NCI-H2107 treated with DMSO at 0.1 percent for 48 hours (cell line): ENCODE results near the gene CHRNB2.
"Not testable (repeated sequence)": the region's sequence is repeated elsewhere in the genome, so short reads cannot be mapped to it uniquely, and the experiment has no call there.

Experiments
- DNase-seq: peaks from one replicate; lab custom pipeline; 2025; ENCODE audit not compliant: unreplicated experiment; lab: John Stamatoyannopoulos, UW

Gene CHRNB2, protein sequence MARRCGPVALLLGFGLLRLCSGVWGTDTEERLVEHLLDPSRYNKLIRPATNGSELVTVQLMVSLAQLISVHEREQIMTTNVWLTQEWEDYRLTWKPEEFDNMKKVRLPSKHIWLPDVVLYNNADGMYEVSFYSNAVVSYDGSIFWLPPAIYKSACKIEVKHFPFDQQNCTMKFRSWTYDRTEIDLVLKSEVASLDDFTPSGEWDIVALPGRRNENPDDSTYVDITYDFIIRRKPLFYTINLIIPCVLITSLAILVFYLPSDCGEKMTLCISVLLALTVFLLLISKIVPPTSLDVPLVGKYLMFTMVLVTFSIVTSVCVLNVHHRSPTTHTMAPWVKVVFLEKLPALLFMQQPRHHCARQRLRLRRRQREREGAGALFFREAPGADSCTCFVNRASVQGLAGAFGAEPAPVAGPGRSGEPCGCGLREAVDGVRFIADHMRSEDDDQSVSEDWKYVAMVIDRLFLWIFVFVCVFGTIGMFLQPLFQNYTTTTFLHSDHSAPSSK

DNA sequence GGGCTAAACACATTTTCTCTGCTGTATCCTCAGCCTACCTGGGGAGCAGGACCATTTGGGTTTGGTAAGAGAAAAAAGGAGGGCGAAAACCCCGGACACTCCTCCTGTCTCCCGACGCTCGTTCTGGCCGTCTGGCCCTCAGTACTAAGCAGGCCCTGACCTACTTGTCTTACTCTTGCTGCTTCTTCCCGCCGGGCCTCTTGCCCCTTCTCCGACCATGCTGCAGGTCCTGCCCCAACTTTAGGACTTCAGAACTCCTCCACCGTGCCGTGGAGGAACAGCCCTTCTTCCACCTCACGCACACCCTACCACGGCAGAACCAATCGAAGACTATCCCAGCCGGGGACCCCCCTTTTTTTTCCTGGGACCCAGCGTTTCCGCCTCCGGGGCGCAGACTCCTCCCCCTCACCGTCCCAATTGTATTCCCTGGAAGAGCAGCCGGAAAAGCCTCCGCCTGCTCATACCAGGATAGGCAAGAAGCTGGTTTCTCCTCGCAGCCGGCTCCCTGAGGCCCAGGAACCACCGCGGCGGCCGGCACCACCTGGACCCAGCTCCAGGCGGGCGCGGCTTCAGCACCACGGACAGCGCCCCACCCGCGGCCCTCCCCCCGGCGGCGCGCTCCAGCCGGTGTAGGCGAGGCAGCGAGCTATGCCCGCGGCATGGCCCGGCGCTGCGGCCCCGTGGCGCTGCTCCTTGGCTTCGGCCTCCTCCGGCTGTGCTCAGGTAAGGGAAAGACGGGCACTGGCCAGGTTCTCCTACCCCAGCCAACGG, at the start of gene CHRNB2:
CHRNB2 (plus strand) TSS at position 393 of the 771 bp plus-strand sequence; CDS start at position 660, 267 bp downstream.
- peak; percentile 77 for DNase-seq

DNA sequence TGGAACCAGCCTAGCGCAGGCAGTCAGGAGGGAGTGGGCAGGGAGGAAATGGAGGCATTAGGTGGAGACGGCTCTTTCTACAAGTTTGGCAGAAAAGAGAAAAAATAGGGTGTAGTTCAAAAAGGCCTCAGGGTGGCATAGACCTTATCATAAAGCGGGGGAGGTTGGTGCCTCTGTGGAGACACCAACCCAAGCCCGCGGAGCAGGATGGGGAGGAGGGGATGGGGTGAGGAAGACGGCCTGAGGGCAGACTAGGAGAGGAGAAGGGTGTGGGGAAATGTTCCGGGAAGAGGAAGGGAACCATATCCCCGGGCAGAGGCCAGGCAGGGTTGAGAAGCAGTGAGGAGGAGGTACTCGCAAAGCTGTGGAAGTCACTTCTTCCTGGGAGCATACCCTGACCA, 48.0 kb upstream of the CHRNB2 start:
- no peak for DNase-seq

DNA sequence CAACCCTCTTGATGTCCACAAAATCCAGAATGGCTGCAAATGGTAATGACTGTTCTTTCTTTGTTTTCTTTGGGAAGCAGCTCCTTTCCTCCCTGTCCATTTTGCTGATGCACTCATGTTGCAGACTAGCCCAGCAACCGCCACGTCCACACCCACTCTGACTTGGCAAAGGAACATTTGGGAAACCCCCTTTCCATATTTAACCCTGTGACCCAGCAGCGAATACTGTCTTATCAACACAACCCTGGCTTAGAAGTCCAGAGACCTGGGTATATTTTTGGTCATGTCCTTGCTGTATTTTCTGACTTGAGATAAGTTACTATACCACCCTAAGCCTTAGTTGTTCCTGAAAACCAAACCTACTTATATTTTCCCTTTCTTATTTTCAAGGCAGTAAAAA, 47.2 kb upstream of the CHRNB2 start:
- no peak for DNase-seq

DNA sequence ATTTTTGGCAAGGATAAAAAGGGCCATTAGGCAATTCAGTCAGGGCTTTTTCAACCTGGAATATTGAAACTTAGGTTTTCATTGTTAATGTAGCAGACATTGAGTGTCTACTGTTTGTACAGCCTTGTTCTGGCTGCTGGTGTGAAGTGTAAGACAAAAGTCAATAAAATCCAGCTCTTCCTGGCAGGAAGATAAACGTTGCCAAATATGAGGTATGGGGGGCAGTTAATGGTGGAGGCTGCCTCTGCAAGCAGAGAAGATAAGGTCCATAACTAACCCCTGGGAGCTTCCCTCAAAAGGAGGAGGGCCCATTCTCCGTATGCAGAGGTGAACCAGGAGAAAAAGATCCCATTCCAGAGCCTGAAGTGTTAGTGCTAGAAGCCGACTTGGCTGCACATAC, 45.9 kb upstream of the CHRNB2 start:
- no peak for DNase-seq

DNA sequence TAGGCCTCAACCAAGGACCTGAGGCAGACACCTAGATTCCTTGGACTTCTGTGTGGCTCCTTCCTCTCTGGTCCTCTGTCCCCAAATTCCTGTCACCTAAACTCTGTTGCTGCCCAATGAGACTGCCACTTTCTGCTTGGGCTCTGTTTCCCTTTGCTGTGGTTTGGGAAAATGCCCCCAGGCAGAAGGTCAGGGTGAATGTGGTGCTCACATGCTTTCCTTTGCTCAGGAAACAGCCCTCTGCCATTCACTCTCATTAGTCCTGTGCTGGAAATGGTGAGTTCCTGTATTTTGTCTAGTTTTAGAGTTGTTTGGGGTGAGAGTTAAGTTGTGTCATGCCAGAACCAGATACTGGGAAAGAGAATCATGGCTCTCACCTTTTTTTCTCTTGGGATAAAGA, 42.7 kb upstream of the CHRNB2 start:
- no peak for DNase-seq

DNA sequence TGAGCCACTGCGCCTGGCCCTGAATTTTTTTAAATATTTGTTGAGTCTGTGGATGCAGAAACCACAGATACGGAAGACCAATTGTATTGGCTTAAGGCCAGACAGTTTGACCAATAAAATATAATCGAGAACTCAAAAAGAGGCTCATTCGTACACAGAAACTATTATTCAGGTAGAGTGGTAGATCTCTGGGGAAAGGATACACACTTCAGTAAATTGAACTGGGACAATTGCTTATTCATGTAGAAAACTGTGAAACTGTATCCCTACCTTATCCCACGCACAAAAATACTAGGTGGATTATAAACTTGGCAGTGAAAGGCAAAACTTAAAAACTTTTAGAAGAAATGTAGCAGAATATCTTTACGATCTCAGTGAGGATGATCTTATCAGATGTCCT, 40.4 kb upstream of the CHRNB2 start:
- DNase-seq: no peak

DNA sequence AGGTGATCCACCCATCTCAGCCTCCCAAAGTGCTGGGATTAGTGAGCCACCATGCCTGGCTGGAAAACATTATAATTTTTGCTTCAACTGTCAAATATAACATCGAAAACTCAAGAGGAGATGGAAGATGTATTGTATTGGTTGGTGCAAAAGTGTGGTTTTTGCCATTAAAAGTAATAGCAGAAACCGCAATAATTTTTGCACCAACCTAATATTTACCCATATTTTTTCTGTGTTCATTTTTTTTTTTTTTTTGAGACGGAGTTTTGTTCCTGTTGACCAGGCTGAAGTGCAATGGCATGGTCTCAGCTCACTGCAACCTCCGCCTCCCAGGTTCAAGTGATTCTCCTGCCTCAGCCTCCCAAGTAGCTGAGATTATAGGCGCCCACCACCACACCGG, 38.3 kb upstream of the CHRNB2 start:
- DNase-seq: no peak

DNA sequence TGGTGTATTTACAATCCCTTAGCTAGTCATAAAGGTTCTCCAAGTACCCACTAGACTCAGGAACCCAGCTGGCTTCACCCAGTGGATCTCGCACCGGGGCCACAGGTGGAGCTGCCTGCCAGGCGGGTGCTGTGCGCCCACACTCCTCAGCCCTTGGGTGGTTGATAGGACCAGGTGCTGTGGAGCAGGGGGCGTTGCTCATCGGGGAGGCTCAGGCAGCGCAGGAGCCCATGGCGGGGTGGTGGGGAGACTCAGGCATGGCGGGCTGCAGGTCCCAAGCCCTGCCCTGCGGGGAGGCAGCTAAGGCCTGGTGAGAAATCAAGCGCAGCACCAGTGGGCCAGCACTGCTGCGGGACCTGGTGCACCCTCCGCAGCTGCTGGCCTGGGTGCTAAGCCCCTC, 35.6 kb upstream of the CHRNB2 start:
- DNase-seq: not testable (repeated sequence)

DNA sequence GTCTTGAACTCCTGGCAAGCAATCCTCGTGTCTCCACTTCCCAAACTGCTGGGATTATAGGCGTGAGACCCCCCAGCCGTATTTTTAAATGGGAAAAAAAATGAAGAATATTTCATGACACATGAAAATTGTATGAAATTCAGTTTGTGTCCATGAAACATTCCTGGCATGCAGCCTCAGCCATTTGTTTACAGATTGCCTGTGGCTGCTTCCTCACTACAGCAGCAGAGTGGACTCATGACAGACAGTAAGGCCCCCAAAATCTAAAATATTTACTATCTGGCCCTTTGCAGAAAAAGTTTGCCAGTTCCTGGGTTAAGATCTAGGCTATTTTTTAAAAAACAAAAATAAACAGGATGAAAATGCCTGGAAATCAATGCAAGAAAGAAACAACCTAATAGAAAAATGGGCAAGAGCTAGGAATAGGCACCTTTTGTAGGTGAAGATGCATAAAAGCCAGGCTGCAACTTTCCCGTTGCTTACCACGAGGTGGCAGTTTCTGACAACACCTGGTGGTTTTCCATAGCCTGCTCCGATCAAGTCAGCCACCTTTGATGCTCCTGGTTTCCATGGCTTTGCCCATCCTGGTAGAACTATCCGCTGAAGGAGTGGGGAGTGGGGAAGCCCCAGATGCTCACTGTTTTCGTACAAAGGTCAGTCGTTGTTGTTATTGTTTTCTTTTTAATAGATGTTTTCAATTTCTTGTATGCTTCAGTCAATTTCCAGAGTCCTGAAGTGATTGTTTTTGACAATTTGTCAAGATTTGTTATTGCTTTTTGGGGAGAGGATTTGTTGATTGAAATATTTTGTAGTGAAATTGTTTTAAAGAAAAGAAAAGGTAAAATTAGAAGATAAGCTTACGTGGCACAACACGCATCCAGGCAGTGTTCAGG, 33.4 kb upstream of the CHRNB2 start:
- peak; percentile 56 for DNase-seq

DNA sequence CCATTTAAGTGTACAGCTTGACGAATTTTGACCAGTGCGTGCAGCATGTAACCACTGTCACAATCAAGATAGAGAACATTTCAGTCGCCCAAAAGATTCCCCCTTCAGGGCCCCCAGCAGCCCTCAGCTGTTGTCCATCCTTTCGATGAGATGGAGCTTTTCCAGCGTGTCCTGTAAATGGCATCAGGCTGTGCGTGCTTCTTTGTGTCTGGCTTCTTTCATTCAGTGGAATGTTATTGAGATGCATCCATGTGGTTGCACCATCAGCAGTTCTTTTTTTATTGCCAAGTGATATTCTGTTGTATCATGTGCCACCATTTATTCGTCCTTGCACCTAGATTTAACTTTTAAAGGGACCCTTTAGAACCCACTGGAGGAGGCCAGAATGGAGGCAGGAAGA, 31.0 kb upstream of the CHRNB2 start:
- DNase-seq: no peak

DNA sequence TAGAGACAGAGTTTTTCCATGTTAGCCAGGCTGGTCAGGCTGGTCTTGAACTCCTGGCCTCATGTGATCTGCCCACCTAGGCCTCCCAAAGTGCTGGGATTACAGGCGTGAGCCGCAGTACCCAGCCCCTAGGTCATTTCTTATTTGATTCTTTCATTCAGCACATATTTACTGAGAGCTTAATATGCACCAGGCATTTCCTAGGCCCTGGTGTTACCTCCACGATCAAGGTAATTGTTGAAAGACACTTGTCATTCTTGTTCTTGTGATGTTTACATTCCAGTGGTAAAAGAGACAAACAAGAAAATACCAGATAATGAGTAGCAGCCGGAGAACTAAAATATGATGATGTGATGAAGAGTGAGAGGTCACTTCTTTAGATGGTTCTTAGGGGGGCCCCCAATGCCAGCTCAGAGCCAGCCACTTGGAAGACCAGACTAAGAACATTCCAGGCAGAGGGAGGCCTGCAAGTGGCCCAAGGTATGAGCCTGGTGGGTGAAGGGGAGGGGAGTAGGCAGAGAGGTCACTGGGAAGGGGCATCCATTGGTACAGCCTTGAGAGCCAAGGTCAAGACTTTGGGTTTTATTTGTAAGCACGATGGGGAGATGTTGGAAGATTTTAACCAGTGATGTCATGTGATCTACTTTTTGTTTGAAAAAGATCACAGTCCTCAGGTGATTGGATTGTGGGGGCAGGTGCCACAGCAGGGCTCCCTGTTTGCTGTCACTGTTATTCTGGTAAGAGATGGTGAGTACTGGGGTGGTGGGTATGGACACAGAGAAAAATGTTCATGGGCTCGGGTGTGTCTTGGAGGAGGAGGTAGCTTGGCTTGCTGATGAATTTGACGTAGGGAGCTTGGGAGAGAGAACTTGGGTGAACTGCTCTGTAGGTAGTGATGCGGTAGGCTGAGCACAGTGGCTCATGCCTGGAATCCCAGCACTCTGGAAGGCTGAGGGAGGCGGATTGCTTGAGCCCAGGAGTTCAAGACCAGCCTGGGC, 27.8 kb upstream of the CHRNB2 start:
- no peak for DNase-seq

DNA sequence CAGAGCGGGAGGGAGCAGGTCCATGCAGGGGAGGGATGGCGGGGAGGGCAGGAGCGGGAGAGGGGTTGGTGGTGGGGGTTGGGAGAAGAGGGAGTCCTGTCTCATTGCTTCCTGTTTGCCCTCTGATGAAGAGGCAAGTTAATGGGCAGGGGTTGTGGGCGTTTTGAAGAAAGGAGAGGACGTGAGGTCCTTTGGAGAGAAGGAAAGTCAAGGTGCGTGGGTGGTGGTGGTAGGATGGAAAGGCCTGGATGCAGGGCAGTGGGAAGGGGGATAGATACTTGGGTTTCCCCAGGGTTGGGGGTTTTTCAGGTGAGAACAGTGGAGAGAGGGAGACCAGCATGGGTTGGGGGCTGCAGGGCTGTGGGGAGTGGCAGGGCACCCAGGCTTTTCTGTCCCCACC, 26.3 kb upstream of the CHRNB2 start:
- no peak for DNase-seq

DNA sequence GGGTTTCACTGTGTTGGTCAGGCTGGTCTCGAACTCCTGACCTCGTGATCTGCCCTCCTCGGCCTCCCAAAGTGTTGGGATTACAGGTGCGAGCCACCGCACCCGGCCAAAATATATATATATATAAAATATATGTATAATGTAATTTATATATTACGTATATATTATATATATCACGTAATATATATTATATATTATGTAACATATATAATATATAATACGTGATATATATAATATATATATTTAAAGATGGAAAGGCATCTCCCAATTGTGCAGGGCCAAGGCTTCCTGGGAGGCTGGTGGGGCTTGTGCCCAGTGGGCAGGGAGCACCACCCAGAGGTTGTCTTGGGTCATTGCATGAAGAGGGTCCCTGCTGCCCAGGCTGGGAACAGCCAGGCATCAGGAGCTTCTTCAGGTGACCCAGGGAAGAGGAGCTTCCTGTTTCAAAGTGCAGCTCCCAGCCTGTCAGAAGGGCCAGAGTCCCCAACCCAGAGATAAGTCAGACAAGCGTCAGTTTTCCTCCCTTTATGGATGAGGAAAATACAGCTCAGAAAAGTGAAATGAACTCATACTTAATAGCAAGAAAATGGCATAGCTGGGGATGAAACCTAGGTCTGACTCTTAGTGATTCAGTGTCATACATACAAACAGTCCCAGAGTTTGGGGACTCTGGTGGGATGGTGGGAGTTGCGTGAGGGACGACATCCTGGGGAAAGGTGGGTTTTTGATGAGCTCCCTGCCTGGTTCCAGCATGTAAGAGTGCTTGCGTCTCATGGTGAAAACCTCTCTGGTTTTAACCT, 21.1 kb upstream of the CHRNB2 start:
- peak; percentile 53 for DNase-seq

DNA sequence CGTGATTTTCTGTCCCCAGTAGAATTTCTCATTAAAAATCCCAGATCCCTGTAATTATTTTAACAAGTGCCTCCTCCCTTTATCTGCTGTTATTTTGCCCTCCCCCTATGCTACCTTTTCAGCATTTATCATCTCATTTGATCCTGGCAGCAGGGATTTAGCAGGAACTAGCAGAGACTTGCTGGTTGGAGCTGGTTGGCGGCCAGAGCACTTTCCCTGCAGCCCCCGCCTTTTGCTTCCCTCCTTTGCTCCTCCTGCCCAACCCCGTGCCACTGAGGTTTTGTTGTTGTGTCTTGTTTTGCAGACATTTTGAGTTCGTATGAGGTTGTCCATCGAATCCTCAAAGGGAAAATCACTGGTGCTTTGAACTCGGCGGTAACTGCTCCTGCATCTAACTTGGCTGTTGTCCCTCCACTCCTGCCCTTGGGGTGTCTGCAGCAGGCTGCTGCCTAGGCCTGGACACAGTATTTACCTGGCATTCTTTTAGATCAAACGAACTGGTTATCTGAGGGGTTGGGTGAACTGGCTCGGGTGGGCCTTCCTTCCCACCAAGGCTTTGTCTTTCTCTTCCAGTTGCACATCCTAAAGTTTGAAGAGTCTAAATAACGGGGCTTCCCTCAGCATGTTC, 20.4 kb upstream of the CHRNB2 start:
- DNase-seq: no peak

DNA sequence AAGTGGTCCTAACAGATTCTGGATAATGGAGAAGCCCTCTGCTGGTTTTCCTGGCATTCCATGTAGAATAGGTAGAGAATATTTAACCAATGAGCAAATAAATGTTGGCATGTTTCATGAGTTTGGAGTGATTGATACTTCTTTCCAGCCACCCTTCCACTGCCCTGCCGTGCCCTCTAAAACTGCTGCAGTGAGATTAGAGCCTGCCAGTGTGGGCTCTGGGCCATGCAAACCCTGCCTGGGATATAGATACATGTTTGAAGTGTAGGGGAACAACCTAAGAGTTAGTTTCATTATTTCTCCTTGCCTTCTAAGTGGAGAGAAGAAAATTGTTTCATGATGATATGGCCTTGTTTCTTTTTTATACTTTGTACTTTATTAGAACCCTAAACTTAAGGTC, 19.6 kb upstream of the CHRNB2 start:
- no peak for DNase-seq

DNA sequence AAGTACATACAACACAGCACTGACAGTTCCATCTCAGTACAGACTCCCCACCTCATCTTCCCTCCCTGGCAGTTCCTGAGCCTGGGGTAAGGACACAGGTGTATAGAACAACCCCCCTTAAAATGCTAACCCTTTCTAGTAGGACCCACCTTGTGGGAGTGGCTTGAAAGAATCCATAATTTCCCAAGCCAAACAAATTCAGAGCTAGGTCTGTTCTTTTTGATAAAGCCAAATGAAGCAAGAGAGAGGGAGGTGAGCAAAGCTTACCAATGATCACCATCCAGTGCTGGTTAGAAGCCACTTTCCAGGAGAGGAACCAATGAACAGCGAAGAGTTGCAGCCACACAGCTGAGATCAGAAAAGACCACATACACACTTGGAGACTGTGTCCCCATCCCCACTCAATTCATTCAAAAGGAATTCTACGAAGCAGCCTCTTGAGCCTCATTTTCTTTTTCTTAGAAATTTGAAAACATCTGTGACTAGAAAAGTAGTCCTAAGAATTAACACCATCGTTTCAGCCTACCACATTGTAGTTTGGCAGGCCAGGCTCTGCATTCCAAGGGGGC, 18.3 kb upstream of the CHRNB2 start:
- no peak for DNase-seq

DNA sequence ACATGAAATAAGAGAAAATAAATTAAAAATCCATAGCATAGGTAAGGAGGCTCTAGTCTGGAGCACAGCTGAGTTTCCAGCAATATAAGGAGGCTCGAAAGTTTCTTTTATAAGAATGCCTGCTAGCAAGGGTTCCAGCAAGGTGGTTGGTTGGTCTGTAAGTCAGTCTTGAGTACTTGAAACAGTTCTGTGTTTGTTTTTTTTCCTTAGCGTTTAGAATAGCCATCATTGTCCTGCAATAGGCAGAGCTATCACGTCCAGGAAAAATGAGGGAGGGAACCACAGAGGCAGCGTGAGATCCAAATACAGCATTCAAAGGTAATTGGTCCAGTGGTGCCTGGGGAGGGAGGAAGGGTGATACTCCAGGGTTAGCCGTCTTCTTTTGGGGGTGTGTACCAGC, 17.5 kb upstream of the CHRNB2 start:
- no peak for DNase-seq

DNA sequence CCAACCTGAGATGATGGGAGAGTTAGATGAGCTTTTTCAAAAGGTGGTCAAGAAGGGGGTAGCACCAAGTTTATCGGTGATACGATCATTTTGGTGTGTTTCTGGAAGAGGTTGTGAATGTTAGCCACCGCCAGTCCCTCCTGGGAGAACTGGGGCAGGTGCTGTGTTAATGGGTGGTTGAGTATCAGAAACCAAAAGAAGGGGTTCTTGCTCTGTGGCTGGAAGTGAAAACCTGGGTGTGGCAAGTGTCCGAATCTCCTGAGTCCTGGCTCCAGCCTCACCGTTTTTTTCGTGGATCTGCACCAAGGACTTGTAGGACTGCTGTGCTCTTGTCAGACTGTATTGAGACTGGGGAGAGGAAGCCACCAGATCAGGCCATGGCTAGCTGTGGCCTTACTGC, 16.9 kb upstream of the CHRNB2 start:
- DNase-seq: no peak
